Kasumi-1 (cell line): ENCODE data around the gene VTA1.

Experiments
- DNase-seq, 2 experiments: peaks; one replicate each; lab custom pipeline; 2025; lab: John Stamatoyannopoulos, UW

Gene VTA1

DNA sequence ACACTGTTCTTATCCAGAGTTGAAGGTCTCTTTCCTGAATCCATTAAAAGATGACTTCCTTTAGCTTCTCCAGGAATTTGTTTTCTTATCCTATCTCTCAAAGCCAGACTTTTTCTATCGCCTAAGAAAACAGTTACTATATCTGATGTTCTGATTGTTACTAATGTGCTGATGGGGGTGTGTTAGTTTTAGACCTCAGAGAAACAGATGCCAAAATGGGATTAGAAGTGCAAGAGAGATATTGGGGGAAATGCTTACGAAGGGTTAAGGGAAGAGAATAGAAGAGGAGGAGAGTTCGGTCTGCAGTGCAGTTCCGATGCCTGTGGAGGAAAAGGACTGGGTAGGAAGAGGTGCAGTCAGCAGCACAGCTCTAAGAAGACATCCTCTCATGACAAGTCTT lies 119.0 kb downstream of the VTA1 start:
- no peak for DNase-seq

DNA sequence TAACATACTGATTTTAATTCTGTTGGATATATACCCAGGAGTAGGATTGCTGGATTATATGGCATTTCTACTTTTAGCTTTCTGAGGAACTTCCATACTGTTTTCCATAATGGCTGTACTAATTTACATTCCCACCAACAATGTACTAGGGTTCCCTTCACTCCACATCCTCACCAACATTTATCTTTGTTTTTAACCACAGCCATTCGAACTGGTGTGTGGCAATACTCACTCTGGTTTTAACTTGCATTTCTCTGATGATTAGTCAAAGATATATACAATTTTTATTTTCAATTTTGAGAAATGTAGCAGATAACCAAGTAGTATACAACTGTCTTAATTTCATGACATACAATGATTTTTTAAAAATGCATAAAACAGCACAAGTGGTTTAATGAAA lies 124.4 kb downstream of the VTA1 start:
- DNase-seq, result no peak
